HG03159 (cell line): Measurements from ENCODE around the gene HADH.
A peak's percentile ranks its signal among the peaks of the same experiment; 100 is the strongest.
"Not testable (repeated sequence)": the region's sequence is repeated elsewhere in the genome, so short reads cannot be mapped to it uniquely, and the experiment has no call there.

Experiments
- ATAC-seq: cut with Tn5 transposase; IDR thresholded peaks from one replicate; pipeline ENCODE4 v1.9.1; 2021; ENCODE audit warnings: mild to moderate bottlenecking, moderate library complexity; ENCODE audit not compliant: unreplicated experiment

Gene HADH

DNA sequence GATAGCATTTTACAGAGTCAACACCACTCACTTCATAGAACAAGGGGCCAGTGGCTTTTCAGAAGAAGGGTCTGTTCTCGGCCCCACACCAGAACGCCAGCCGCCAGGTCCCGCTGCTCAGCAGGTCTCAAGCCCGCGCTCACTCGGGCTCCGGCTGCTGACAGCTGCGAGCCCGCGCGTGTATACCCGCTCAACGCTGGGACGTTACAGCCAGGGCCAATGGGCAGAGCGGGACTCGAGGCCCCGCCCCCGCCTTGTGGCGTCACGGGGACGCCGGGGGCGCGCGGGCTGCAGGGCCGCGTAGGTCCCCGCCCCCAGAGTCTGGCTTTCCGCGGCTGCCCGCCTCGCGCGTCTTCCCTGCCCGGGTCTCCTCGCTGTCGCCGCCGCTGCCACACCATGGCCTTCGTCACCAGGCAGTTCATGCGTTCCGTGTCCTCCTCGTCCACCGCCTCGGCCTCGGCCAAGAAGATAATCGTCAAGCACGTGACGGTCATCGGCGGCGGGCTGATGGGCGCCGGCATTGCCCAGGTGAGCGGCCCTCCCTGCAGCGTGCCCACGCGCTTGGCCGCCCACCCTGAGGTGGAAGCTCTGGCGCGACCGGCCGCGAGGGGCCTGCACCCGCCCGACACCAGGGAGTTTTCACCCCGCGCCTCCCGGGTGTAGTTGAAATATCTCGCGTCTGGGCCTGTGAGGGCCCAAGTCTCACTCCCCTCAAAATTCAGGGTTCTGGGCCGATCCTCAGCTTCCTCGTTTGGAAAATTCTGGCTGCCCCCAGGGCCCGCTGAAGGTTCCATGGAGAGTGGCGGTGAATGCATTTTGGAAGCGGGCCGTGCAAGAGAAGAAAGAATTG is at the start of gene HADH:
Gene HADH (plus strand): TSS at position 353 of the 850 bp plus-strand sequence. CDS start 44 bp downstream, at position 397.
- ATAC-seq = peak; percentile 96

DNA sequence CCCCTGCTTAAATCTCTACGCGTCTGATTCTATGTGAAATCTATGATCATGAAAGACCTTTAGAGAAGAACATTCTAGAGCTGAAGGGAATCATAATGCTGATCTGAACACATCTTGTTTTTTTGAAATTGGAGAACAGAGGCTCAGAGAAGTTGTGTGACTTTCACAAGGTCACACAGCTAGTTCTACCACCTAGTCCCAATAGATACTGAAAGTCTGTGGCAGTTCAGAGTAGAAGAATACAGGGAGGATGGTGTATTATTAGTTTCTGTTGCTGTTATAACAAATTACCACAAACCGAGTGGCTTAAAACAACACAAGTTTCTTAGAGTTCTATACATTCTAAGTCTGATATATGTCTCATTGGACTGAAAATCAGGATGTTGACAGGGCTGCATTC is 43.9 kb upstream of the HADH start:
- ATAC-seq = no peak

DNA sequence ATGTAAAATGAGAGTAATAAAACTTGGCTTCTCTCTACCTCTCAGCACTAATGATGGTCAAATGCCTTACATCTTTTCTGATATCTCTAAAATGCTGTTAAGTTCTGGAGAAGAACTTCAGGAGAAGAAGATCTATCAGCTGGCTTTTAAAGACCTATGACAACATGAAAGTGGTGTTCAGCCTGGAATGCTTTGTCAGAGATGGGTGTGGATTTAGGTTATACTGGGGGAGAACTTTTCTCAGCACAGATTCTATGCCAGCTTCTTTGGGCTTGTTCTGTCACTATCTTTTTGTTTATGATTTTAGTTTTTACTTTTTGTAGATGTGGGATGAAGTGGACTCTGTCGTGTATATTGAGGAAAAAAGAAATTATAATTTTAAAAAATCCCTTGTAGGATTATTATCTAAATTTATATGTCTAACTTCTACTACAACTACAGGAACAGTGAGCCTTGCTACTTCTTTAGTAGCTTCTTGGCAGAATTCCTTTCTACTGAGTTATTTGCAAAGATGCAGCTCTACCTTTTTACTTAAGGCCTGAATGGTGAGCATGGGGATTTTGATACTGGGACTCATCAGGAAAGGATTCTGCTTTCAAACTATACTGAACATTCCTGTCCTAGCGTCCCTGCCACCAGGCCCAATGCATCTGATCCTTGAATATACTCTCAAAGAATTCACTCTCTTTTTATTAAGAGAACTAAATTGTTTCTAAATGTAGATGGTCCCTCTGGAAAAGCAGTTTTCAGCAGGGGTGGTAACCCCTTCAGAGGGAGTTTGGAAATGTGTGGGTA is 38.7 kb upstream of the HADH start:
- ATAC-seq = no peak

DNA sequence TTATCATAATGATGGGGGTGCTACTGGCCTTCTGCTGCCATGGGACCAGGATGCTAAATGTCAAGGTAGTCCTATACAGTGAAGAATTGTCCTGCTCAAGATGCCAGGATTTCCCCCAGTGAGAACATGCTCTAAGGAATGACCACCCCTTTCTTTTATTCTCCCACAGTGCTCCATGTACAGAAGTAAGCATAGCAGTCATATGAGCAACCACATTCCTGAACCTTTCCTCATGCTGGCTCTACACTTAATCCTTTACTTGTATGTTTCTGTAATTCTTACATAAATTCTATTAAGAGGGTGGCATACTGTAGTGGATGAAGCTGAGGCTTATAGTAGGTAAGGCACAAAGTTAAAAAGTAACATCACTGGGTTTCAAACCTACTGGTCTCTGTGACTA is 38.1 kb upstream of the HADH start:
- no peak for ATAC-seq

DNA sequence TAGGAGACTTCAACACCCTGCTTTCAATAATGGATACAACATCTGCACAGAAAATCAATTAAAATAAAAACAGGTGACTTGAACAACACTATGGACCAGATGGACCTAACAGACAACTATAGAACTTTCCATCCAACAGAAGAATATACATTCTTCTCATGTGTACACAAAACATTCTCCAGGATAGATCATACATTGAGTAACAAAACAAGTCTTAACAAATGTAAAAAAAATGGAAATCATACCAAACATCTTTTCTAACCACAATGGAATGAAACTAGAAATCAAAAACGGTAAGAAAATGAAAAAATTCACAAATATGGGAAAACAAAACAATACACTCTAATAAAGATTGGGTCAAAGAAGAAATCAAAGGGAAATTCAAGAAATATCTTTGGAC is 33.7 kb upstream of the HADH start:
- ATAC-seq = no peak

DNA sequence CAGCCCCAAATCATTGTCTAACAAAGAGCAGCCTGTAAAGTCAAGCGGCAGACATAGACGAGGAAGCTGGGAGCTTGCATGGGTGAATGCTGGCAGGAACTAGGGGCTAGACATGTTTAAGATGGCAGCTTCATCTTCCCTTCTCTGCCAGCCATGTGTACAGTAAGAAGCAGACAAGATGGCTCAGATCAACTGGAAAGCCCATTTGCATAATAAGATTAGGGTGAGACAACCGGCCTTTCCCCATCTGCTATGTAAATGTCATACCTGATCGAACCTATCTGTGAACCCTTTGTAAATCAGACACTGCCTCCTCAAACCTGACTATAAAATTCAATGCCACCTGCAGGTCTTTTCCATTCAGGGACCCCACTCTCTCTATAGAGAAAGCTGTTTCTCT is 22.8 kb upstream of the HADH start:
- ATAC-seq = no peak

DNA sequence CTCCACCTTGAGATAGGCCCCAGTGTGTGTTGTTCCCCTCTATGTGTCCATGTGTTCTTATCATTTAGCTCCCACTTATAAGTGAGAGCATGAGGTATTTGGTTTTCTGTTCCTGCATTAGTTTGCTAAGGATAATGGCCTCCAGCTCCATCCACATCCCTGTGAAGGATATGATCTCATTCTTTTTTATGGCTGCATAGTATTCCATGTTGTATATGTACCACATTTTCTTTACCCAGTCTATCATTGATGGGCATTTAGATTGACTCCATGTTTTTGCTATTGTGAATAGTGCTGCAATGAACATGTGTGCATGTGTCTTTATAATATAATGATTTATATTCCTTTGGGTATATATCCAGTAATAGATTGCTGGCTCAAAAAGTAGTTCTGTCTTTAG is 22.2 kb upstream of the HADH start:
- ATAC-seq = not testable (repeated sequence)

DNA sequence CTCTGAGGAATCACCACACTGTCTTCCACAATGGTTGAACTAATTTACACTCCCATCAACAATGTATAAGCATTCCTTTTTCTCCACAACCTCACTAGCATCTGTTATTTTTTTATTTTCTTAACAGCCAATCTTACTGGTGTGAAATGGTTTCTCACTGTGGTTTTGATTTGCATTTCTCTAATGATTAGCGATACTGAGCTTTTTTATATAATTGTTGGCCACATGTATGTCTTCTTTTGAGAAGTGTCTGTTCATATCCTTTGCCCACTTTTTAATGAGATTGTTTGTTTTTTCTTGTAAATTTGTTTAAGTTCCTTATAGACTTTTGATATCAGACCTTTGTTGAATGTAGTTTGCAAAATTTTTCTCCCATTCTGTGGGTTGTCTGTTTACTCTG is 21.8 kb upstream of the HADH start:
- ATAC-seq = not testable (repeated sequence)

DNA sequence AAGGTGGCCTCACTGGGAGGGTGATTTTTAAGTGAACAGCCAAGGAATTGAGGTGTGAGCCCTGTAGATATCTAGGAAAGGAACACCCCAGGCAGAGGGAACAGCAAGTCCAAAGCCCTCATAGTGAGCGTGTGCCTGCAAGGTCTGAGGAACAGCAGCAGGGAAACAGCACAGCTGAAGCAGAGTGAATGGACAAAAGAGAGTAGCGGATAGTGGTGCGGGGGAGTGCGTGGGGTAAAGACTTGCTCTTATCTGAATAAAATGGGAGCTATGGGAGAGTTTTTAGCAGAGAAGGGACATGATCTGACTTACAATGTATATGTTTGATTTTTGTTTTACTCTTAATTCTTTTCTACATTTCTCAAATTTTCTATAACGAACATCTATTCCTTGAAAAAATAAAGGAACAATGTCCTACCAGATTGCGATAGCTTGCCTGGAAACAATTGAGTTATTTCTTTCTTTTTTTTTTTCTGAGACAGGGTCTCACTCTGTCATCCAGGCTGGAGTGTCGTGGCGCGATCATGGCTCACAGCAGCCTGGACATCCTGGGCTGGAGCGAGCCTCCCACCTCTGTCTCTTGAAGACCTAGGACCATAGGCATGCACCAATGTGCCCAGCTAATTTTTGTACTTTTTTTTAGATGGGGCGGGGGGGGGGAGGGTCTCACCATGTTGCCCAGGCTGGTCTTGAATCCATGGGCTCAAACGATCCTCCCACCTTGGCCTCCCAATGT is 19.5 kb upstream of the HADH start:
- ATAC-seq = no peak

DNA sequence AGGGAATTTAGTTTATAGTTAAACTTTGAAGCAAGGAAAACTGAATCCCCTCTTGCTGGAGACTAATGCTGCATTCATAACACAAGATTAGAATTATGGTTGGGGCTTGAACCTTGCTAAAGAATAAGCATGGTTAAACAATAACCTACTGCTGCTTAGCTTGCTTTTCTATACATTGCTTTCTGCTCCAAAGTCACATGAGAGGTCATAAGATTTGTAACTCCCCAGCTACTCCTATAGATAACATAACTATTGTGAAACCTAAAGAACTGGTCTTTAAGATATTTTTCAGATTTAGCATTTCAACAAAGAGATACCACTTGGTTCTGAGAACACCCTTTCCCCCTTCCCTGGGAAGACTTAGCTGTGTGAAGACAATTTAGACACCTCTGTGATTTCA is 17.1 kb upstream of the HADH start:
- no peak for ATAC-seq

DNA sequence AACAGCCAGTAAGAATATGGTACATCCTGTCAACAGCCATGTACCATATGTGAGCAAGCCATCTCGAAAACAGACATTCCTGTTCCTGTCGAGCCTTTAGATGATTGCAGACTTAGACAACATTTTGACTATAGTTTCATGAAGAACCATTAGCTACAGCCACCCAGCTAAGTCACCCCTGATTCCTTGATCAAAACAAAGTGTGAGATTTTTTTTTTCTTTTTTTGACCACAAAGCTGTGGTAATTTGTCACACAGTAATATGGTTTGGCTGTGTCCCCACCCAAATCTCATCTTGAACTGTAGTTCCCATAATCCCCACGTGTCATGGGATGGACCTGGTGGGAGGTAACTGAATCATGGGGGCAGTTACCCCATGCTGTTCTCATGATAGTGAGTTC is 15.2 kb upstream of the HADH start:
- ATAC-seq = no peak

DNA sequence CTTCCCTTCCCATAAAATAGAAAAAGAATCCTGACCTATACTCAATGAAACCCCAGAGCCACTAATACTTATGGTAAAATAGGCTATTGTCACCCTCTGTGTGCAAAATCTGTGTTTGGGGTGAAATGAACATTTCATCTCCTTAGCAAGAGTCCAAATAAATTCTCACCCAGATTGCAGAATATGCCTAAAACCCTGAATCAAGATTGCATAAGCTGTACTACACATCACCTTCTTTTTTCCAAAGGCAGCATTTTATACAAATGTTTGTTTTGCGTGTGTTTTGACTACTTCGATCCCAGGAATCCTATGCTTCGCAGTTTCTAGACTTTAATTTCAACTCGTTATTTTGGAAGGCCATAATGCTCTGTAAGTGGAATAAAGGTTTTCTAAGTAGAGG is 12.2 kb upstream of the HADH start:
- no peak for ATAC-seq

DNA sequence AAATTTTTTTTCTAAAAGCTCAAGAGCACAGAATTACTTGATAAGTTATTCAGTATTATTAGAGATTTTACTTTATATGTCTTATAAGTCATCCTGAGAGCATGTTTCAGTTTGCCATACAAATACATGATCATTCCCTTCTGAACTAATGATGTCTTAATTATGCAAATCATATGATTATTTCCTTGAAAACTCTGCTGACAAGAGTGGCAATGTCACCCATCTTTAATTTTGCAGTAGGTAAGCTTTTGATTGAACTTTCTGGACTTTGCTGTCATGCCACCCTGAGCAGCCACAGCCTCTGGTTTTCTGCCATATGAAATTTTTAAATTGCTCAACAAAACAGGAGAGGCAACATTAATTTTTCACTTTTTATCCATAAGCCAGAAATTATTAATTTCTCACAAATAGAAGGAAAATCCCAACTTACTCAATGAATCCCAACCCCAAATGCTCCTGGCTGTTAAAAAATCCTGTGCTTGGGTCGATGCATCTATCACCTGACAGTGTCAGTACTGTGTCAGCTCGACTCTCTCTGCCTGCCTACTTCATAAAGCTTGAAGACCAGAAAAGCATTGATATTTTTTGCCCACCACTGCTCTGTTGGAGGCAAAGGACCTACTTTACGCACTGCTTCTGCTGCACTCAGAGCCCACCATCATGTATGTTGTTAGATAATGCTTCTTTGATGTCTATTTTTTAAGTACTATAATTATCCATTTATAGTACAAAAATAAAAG is 11.6 kb upstream of the HADH start:
- no peak for ATAC-seq

DNA sequence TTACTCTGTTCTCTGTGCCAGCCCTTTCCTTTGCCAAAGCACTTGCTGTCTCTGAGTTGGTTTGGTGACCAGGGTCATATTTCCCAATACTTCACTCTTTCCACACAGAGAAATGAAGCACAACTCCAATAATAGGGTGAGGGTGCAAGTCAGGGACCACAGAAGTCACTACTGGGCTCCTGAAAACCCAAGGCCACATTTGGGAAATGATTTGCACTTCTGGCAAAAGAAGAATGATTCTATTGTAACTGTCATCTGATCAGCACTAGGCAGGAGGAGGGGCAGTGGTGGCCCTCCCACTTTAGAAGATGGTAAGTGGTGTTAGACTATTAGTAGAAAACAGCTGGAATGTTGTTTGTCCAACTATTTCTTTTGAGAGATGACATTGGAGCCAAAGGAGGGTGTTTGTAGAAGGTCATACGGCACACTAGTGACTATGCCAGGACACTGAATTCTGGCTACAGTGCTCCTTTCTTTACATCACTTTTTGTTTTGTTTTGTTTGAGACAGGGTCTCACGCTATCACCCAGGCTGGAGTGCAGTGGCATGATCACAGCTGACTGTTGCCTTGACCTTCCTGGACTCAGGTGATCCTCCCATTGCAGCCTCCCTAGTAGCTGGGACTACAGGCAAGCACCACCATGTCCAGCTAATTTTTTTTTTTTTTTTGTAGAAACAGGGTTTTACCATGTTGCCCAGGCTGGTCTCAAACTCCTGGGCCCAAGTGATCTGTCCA is 10.8 kb upstream of the HADH start:
- no peak for ATAC-seq

DNA sequence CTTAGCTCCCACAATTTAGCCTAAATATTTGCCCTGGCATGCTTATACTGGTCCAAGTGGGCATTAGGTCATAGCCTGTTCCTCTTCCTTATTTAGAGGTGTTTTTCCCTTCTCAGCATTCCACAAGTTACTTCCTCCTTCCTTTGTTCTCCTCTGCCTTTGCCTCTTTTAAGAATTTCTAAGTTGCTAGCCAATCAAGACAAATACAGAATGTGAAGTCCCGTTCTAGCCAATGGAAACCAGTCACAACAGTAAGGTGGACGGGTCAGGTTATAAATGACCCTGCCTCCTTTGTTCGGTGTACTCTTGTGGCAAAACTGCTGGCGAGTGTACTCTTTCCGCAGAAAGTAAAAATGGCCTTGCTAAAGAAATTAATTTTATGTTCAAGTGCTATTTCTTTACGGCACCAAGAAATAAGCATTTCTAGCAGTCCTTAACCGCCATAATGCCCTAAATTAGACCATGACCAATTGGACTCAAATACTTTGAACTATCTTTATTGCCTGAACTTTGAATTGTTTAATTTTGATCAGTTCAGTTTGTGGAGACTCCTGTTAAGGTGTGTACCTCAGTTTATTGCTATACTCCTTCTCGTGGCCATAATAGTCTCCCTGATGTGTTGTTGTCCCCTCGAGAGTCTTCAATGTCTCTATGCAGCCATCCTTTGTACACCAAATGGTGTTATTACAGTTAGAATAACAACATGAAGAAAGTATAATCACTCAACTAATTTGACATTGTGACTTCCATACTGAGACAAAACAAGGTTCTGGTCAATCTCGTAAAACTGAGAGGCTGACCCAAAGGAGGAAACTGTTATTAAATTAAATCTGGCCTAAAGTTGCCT is 1.6 kb upstream of the HADH start:
- no peak for ATAC-seq

DNA sequence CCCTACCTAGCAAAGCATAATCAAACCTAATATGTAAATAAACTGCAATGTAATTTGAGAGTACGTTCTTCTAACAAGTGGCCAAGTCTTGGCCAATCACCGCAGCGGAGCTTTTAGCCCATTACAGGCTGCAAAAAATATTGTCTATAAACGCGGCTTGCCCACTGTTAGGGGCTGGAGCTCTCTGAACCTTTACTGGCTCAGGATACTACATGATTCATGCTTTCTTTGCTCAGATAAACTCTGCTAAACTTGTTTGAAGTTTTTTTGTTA is 990 bp upstream of the HADH start:
- ATAC-seq = no peak

DNA sequence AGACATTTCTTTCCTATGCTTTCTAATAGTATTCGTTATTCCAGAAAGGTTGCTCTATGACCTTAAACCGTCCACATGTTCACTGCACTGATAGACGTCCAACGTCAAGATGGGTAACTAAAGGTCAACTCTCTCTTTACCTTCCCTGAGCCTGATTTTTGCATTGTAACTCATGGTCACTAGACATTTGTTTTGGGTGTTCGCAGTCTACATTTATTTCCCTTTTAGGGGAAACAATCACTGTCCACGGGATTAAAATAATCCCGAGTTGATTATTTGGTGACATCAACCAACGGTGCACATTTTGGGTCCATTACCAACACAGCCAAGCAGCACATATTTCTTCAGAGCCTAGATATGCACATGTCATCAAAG is 540 bp upstream of the HADH start:
- ATAC-seq = no peak

DNA sequence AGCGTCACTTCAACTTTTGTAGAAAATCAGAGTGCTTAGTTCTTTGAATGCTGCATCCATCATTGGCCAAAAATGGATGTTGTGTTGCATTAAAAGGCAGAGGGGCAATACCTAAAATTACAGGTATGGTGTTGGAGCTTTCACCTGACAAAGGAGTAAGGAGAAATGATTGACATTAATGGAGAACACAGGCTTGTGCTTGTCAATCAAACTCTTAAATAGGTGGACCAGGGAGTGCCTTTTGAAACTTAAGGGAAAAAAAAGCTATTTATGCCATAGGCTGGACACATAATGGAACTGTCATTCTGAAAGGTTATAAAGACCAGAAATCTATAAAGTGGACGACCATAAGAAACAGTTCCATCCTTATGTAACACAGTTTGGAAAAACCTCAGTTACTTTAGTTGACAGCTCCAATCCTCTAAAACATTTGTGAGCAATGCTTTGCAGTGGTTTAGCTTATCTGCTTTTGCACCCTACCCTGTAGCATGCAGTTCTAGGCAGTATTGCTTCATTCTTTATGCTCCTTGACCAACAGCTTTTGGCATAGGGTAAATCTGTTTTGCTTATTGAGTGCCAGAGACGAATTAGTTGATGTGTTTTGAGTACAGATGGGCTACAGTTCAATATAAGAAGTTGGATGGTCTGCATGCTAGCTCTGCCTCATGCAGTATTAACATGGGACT is 2.4 kb downstream of the HADH start:
- ATAC-seq = no peak

DNA sequence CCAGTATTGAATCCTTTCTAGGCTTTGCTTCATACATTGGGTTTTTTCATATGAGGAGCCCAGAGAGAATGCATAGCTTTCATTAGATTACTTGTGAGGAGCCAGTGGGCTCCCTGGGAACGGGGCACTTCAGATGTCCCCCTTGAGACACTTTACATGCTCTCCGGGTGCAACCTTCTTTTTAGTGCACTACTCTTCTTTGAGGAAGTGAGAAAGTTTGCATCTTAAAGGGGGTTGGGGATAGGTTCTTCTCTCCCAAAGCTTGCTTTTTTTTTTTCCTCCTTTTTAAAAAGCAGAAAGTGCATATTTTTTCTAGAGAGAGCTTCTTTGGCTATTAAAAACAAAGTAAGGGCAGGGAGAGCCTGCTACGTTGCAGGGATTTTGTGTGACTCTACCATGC is 4.3 kb downstream of the HADH start:
- peak; percentile 30 for ATAC-seq
